ENCODE results near the gene DMD.
"Not testable (repeated sequence)": the region's sequence is repeated elsewhere in the genome, so short reads cannot be mapped to it uniquely, and the experiment has no call there.

Gene DMD

GRCh38 chrX:32618154-32618553 lies 593.2 kb downstream of the DMD start:
- no peak for DNase-seq (ENCODE audit: low read depth in 2 of 2)

GRCh38 chrX:32614707-32615106 lies 596.6 kb downstream of the DMD start:
- no peak for DNase-seq (ENCODE audit: low read depth in 2 of 2)

- no peak for DNase-seq (ENCODE audit: low read depth in 2 of 2)
These were observed 612.2 kb downstream of the DMD start for GRCh38 chrX:32599156-32599555.

- no peak for DNase-seq (ENCODE audit: low read depth in 2 of 2)
These were observed 612.6 kb downstream of the DMD start for GRCh38 chrX:32598707-32599106.

- DNase-seq (ENCODE audit: low read depth in 2 of 2), result no peak
These were observed 613.6 kb downstream of the DMD start for GRCh38 chrX:32597777-32598176.

GRCh38 chrX:32592786-32593185 lies 618.6 kb downstream of the DMD start:
- DNase-seq (ENCODE audit: low read depth in 2 of 2), result no peak

GRCh38 chrX:32591589-32591988 lies 619.8 kb downstream of the DMD start:
- no peak for DNase-seq (ENCODE audit: low read depth in 2 of 2)

- DNase-seq (ENCODE audit: low read depth in 2 of 2), result no peak
These were observed 628.6 kb downstream of the DMD start for GRCh38 chrX:32582729-32583128.

- no peak for DNase-seq (ENCODE audit: low read depth in 2 of 2)
These were observed 634.5 kb downstream of the DMD start for GRCh38 chrX:32576885-32577284.

GRCh38 chrX:32572644-32573043 lies 638.7 kb downstream of the DMD start:
- DNase-seq (ENCODE audit: low read depth in 2 of 2), result no peak

GRCh38 chrX:32571579-32571978 lies 639.8 kb downstream of the DMD start:
- no peak for DNase-seq (ENCODE audit: low read depth in 2 of 2)

- no peak for DNase-seq (ENCODE audit: low read depth in 2 of 2)
These were observed 649.1 kb downstream of the DMD start for GRCh38 chrX:32562261-32562660.

- DNase-seq (ENCODE audit: low read depth in 2 of 2), result no peak
These were observed 666.2 kb downstream of the DMD start for GRCh38 chrX:32545101-32545500.

- DNase-seq (ENCODE audit: low read depth in 2 of 2), result no peak
These were observed 672.8 kb downstream of the DMD start for GRCh38 chrX:32538554-32538953.

GRCh38 chrX:32533848-32534247 lies 677.5 kb downstream of the DMD start:
- DNase-seq (ENCODE audit: low read depth in 2 of 2), result no peak

- DNase-seq (ENCODE audit: low read depth in 2 of 2), result no peak
These were observed 679.1 kb downstream of the DMD start for GRCh38 chrX:32532262-32532661.

GRCh38 chrX:32530802-32531403 lies 680.4 kb downstream of the DMD start:
- DNase-seq (ENCODE audit: low read depth in 2 of 2), result no peak

- not testable (repeated sequence) for DNase-seq (ENCODE audit: low read depth in 2 of 2)
These were observed 682.9 kb downstream of the DMD start for GRCh38 chrX:32528451-32528850.

GRCh38 chrX:32525234-32525633 lies 686.1 kb downstream of the DMD start:
- DNase-seq (ENCODE audit: low read depth in 2 of 2), result no peak

GRCh38 chrX:32524385-32524784 lies 687.0 kb downstream of the DMD start:
- no peak for DNase-seq (ENCODE audit: low read depth in 2 of 2)

- no peak for DNase-seq (ENCODE audit: low read depth in 2 of 2)
These were observed 690.6 kb downstream of the DMD start for GRCh38 chrX:32520789-32521188.

GRCh38 chrX:32514986-32515385 lies 696.4 kb downstream of the DMD start:
- no peak for DNase-seq (ENCODE audit: low read depth in 2 of 2)

GRCh38 chrX:32501606-32502005 lies 709.7 kb downstream of the DMD start:
- DNase-seq (ENCODE audit: low read depth in 2 of 2), result no peak

- DNase-seq (ENCODE audit: low read depth in 2 of 2), result no peak
These were observed 714.7 kb downstream of the DMD start for GRCh38 chrX:32496671-32497070.
